Effector memory CD8-positive, alpha-beta T cell (primary cell): Measurements from ENCODE around the gene PTGER3.

Experiments
- ATAC-seq: fragments of 150-1000 bp; cut with Tn5 transposase; replicated peaks from 2 replicates; pipeline ENCODE4 v1.10.0; 2021; ENCODE audit warnings: mild to moderate bottlenecking, moderate library complexity
- DNase-seq, 3 experiments: peaks; one replicate each; pipeline ENCODE4 v3.0.0; 2021
- H3K27ac Mint-ChIP-seq, 2 donors: one replicate each; pipeline ENCODE4 v1.8.0; 2022; ENCODE audit warnings: mild to moderate bottlenecking in 2 of 2, mixed read lengths in 2 of 2, moderate library complexity in 2 of 2
- H3K27me3 Mint-ChIP-seq, 2 donors: one replicate each; pipeline ENCODE4 v1.8.0; 2022; ENCODE audit warnings: mixed read lengths in 2 of 2
- H3K36me3 Mint-ChIP-seq: one replicate; pipeline ENCODE4 v1.8.0; 2022; ENCODE audit warnings: mild to moderate bottlenecking, moderate library complexity, mixed read lengths; ENCODE audit not compliant: insufficient read depth
- H3K4me1 Mint-ChIP-seq, 2 donors: one replicate each; pipeline ENCODE4 v1.8.0; 2022; ENCODE audit warnings: low read depth in 2 of 2, mixed read lengths in 2 of 2
- H3K4me3 Mint-ChIP-seq, 2 donors: one replicate each; pipeline ENCODE4 v1.8.0; 2022; ENCODE audit warnings: mild to moderate bottlenecking in 2 of 2, mixed read lengths in 2 of 2, moderate library complexity in 2 of 2
- H3K9me3 Mint-ChIP-seq, 2 donors: one replicate each; pipeline ENCODE4 v1.8.0; 2022; ENCODE audit warnings: mixed read lengths in 2 of 2
- total RNA-seq, 9 experiments: gene quantifications; one replicate each; lab custom pipeline; 2026; lab: John Stamatoyannopoulos, UW

PTGER3 gene
- total RNA-seq, result 0 to 0.49 (median 0.06) reads per million in 9 experiments

DNA sequence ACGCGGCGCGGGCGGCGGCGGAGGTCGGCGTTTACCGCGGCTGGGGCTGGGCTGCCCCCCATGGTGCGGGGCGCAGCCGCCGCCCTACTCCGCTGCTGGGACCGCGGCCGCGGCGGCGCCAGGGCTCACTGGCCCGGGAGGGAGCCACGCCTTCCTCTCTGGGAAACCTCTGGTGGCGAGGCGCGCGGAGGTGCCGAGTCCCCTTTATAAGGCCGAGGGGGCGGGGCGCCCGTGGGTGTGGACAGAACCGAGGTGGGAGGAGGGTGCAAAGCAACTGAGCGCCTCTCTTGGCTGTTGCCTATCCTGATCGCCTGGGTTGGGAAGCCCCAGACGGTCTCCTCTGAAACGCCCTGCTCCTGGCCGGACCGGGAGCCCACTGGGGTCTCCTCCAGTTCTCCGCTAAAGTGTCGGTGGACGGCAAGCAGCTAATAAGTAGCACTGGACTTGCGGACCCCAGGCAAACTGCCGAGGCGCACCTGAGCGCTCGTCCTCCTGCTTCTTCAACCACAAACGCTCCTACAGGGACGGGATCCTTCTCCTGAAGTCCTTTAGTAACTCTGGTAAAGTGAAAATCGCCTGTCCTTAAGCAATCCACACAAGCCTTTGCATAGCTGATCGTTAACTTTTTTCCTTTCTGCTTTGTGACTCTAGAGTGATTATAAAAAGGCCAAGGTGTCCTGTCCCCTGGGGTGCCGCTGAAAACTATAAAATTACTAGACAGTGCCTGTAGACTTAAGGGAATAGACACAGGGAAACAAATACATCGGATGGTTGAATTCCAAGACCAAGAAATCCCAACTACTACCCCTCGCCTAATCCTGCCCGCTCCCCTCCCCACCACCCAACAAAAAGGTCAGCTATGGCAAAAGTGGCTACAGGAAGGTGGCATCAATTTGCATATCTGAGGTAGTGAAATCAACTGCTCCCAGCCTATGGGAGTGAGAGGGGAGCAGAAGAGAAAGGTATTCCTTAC is at the start of gene PTGER3:
Gene PTGER3, minus strand, starts transcription at position 182 of the 973 bp plus-strand sequence. CDS start 239 bp downstream, outside the sequence.
- no peaks in the 10 kb centered on the region for H3K9me3 Mint-ChIP-seq
- H3K36me3 Mint-ChIP-seq, result peaks cover 9% of the 10 kb centered on the region
- peak within 1 kb of the TSS in 1 of 2 donors; percentile 35 for H3K27ac Mint-ChIP-seq
- peak; percentile 67 for ATAC-seq
- DNase-seq, result peak; percentile 17 to 31 (median 24)
- H3K27me3 Mint-ChIP-seq, result peaks cover 33 to 52% of the 10 kb centered on the region in 2 donors
- peaks cover 16 to 23% of the 10 kb centered on the region in 2 donors for H3K4me1 Mint-ChIP-seq
- peak within 1 kb of the TSS; percentile 77 to 83 for H3K4me3 Mint-ChIP-seq

- H3K4me3 Mint-ChIP-seq, result no peak overlapping the region
- no peak overlapping the region for H3K27ac Mint-ChIP-seq
- DNase-seq (no peak), ATAC-seq (no peak)
- H3K27me3 Mint-ChIP-seq, result peaks cover 10 to 15% of the 10 kb centered on the region in 2 donors
- no peaks in the 10 kb centered on the region for H3K4me1 Mint-ChIP-seq
- no peaks in the 10 kb centered on the region for H3K9me3 Mint-ChIP-seq
- H3K36me3 Mint-ChIP-seq, result no peaks in the 10 kb centered on the region
Observed at GRCh38 chr1:71094913-71095312, 47.3 kb upstream of the PTGER3 start.

DNA sequence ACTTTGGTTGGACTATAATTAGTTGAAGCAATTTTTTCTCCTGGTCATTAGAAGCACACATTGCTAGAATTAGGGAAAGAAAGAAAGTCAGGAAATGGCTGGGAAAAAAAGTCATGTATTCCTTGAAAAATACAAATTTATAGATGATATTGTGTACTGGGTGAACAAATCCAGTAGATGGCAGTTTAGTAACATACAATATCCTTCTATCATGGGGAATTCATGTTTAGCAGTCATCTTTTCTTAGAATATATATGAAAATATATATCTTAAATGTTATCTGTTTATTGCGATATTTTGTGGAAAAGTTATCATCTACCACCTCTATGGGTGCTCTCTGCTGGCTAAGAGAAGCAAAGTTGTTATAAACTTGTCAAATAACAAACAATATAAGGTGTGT is 46.3 kb upstream of the PTGER3 start:
- ATAC-seq (no peak), DNase-seq (no peak)
- no peaks in the 10 kb centered on the region for H3K9me3 Mint-ChIP-seq
- H3K4me3 Mint-ChIP-seq, result no peak overlapping the region
- H3K4me1 Mint-ChIP-seq, result no peaks in the 10 kb centered on the region
- H3K27me3 Mint-ChIP-seq, result peaks cover 14 to 18% of the 10 kb centered on the region in 2 donors
- no peak overlapping the region for H3K27ac Mint-ChIP-seq
- no peaks in the 10 kb centered on the region for H3K36me3 Mint-ChIP-seq

DNA sequence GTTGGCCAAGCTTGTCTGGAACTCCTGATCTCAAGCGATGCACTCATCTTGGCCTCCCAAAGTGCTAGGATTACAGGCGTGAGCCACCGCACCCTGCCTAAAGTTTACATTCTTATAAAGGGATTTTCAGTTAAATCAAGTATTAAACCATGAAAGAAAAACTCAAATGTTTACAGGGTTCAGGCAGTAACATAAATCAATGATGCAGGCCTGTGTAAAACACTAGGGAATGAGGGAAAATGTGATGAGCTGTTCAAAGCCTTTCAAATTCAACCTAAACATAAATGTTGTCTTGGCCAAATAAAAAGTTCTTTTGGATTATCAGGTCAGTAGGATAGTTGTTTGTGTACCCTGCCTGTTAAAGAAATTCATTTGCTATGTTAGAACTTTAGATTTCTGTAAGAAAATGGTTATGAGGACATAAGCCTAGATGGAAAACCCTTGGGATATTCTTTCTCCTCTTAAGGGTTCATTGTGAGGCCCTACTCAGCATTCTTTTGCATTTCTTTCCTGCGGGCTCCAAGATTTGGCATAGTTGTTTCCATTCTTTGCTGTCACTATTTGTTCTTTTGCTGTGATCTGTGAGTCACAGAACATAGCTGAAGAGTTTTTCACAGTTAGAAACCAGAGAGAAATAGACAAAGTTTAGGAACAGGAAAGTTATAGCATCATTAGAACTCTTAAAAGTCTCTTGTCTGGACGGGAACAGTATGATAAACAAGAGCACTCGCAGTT is 42.1 kb upstream of the PTGER3 start:
- H3K27ac Mint-ChIP-seq, result no peak overlapping the region
- no peak overlapping the region for H3K4me3 Mint-ChIP-seq
- no peaks in the 10 kb centered on the region for H3K4me1 Mint-ChIP-seq
- H3K36me3 Mint-ChIP-seq, result no peaks in the 10 kb centered on the region
- H3K27me3 Mint-ChIP-seq, result peaks cover 37 to 48% of the 10 kb centered on the region in 2 donors
- DNase-seq (no peak), ATAC-seq (no peak)
- no peaks in the 10 kb centered on the region for H3K9me3 Mint-ChIP-seq

GRCh38 chr1:71088645-71089287 is 41.1 kb upstream of the PTGER3 start:
- no peak overlapping the region for H3K27ac Mint-ChIP-seq
- DNase-seq (no peak), ATAC-seq (no peak)
- H3K36me3 Mint-ChIP-seq, result no peaks in the 10 kb centered on the region
- H3K9me3 Mint-ChIP-seq, result no peaks in the 10 kb centered on the region
- no peaks in the 10 kb centered on the region for H3K4me1 Mint-ChIP-seq
- peaks cover 45 to 57% of the 10 kb centered on the region in 2 donors for H3K27me3 Mint-ChIP-seq
- H3K4me3 Mint-ChIP-seq, result no peak overlapping the region

GRCh38 chr1:71087713-71088112 is 40.1 kb upstream of the PTGER3 start:
- H3K4me1 Mint-ChIP-seq, result no peaks in the 10 kb centered on the region
- H3K36me3 Mint-ChIP-seq, result no peaks in the 10 kb centered on the region
- no peak overlapping the region for H3K4me3 Mint-ChIP-seq
- no peak overlapping the region for H3K27ac Mint-ChIP-seq
- peaks cover 53 to 67% of the 10 kb centered on the region in 2 donors for H3K27me3 Mint-ChIP-seq
- H3K9me3 Mint-ChIP-seq, result no peaks in the 10 kb centered on the region
- ATAC-seq, result no peak
- DNase-seq, result no peak

GRCh38 chr1:71087060-71087459 is 39.4 kb upstream of the PTGER3 start:
- Mint-ChIP-seq H3K27me3 (peaks cover 53 to 67% of the 10 kb centered on the region in 2 donors), H3K4me3 (no peak overlapping the region), H3K9me3 (no peaks in the 10 kb centered on the region), H3K36me3 (no peaks in the 10 kb centered on the region), H3K27ac (no peak overlapping the region), H3K4me1 (peaks cover 0 to 1% of the 10 kb centered on the region in 2 donors)
- no peak for DNase-seq
- no peak for ATAC-seq

DNA sequence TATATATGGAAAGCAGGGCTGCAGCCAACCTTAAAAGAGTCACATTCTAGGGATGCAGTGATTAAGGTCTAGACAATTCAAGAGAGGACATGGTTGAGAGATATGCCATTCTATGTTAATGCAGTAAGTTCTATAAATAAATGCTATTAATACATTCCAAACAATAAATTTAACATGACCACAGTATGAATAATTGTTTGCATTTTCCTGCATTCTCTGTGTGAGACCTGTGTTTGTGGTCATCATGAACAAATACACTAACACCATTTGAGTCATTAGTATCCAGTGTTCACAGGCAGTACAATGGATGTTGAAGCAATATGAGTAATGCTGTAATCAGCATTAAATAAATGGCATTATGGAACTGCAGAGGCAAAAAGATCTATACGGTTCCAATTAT is 38.7 kb upstream of the PTGER3 start:
- DNase-seq, result no peak
- Mint-ChIP-seq H3K9me3 (peaks cover 0 to 2% of the 10 kb centered on the region in 2 donors), H3K36me3 (no peaks in the 10 kb centered on the region), H3K27ac (no peak overlapping the region), H3K4me1 (peaks cover 5 to 7% of the 10 kb centered on the region in 2 donors), H3K4me3 (no peak overlapping the region), H3K27me3 (peaks cover 53 to 66% of the 10 kb centered on the region in 2 donors)
- ATAC-seq, result no peak

DNA sequence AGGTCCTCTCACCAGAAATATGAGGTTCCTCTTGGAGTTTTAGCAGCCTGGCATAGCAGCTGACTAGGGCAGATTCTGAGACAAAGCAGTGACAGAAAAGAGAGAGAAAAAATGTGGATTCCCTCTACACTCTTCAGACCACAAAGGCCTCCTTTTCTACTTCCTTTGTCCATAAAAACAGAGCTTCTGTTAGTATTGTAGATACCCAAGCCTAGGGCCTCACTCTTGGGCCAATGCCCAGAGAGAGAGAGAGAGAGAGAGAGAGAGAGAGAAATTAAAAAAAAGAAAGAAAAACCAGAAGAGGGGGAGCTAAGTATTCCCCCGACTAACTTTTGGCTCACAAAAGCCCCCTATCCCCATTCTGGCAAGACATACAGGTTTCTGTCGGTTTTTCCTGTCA is 35.7 kb upstream of the PTGER3 start:
- H3K4me3 Mint-ChIP-seq, result no peak overlapping the region
- H3K27ac Mint-ChIP-seq, result no peak overlapping the region
- DNase-seq (no peak), ATAC-seq (no peak)
- H3K27me3 Mint-ChIP-seq, result peaks cover 39 to 46% of the 10 kb centered on the region in 2 donors
- peaks cover 0 to 4% of the 10 kb centered on the region in 2 donors for H3K9me3 Mint-ChIP-seq
- peaks cover 16 to 20% of the 10 kb centered on the region in 2 donors for H3K4me1 Mint-ChIP-seq
- H3K36me3 Mint-ChIP-seq, result peaks cover 15% of the 10 kb centered on the region

GRCh38 chr1:71081697-71082080 is 34.1 kb upstream of the PTGER3 start:
- peak overlapping the region; percentile 98 to 100 for H3K27ac Mint-ChIP-seq
- H3K9me3 Mint-ChIP-seq, result peaks cover 0 to 4% of the 10 kb centered on the region in 2 donors
- H3K4me1 Mint-ChIP-seq, result peaks cover 16 to 20% of the 10 kb centered on the region in 2 donors
- DNase-seq (no peak), ATAC-seq (no peak)
- H3K27me3 Mint-ChIP-seq, result peaks cover 34 to 39% of the 10 kb centered on the region in 2 donors
- peak overlapping the region; percentile 93 to 99 for H3K4me3 Mint-ChIP-seq
- H3K36me3 Mint-ChIP-seq, result peaks cover 26% of the 10 kb centered on the region

GRCh38 chr1:71080739-71081696 is 33.4 kb upstream of the PTGER3 start, which contains the start of gene ZRANB2:
Gene ZRANB2 (minus strand): TSS chr1:71081035. CDS start chr1:71080995, 40 bp downstream.
- Mint-ChIP-seq H3K36me3 (peaks cover 29% of the 10 kb centered on the region), H3K4me1 (peaks cover 16 to 20% of the 10 kb centered on the region in 2 donors), H3K27me3 (peaks cover 29 to 32% of the 10 kb centered on the region in 2 donors), H3K27ac (peak within 1 kb of the TSS; percentile 98 to 100), H3K4me3 (peak within 1 kb of the TSS; percentile 93 to 99), H3K9me3 (peaks cover 0 to 4% of the 10 kb centered on the region in 2 donors)
- DNase-seq (peak; percentile 87 to 93 (median 91)), ATAC-seq (peak; percentile 96)

- DNase-seq (no peak), ATAC-seq (peak; percentile 5)
- Mint-ChIP-seq H3K36me3 (peaks cover 36% of the 10 kb centered on the region), H3K27me3 (peaks cover 21 to 25% of the 10 kb centered on the region in 2 donors), H3K4me3 (peak overlapping the region; percentile 93 to 99), H3K9me3 (peaks cover 0 to 4% of the 10 kb centered on the region in 2 donors), H3K27ac (peak overlapping the region; percentile 98 to 100), H3K4me1 (peaks cover 19 to 26% of the 10 kb centered on the region in 2 donors)
Observed at GRCh38 chr1:71080230-71080738, 32.7 kb upstream of the PTGER3 start.
